K562 (cell line): ENCODE results near the gene EEF1AKMT4. TPM values are rescaled to one million over a fixed set of nuclear protein-coding genes. Genes with fewer than 3 reads are reported as not detected.

Source experiments
- CCNT2 ChIP-seq: IDR thresholded peaks from 2 replicates; pipeline ENCODE4 v1.6.1; 2011; ENCODE audit warnings: borderline replicate concordance, low read depth, mild to moderate bottlenecking, moderate library complexity, mixed read lengths, low read length; ENCODE audit not compliant: insufficient read length; ENCODE audit errors: extremely low read depth
- CREB1 ChIP-seq, 2 experiments: sonication (generic) in 1 of 2; formaldehyde crosslinking in 1 of 2; IDR thresholded peaks; 2 replicates each; pipeline versions ENCODE4 v1.6.1 to v1.8.0; 2012 to 2022; ENCODE audit warnings: inconsistent platforms in 1 of 2, mild to moderate bottlenecking in 1 of 2, missing genetic modification reagents in 1 of 2, moderate library complexity in 1 of 2
- FUS ChIP-seq: fragments of 200-400 bp; formaldehyde crosslinking; optimal IDR thresholded peaks from 2 replicates; pipeline ENCODE3; 2017; ENCODE audit warnings: low read depth, low read length
- GABPA ChIP-seq: fragments of 200-800 bp; sonication (Bioruptor generic); conservative IDR thresholded peaks from 2 replicates; pipeline ENCODE4 v1.6.1; 2016; ENCODE audit warnings: low read depth, missing genetic modification characterization, missing compliant biosample characterization
- GABPB1 ChIP-seq: sonication (generic); formaldehyde crosslinking; IDR thresholded peaks from 2 replicates; pipeline ENCODE4 v1.8.0; 2022; ENCODE audit warnings: mild to moderate bottlenecking, missing genetic modification reagents
- JUND ChIP-seq, 2 experiments: IDR thresholded peaks; 2 replicates in 1 of 2; 3 replicates in 1 of 2; pipeline ENCODE4 v1.6.1; 2011; ENCODE audit warnings: borderline replicate concordance in 2 of 2, low read depth in 2 of 2, low read length in 2 of 2, improper control_type of control experiment in 1 of 2, missing biosample characterization in 1 of 2, missing genetic modification characterization in 1 of 2, missing genetic modification reagents in 1 of 2
- RFX5 ChIP-seq: IDR thresholded peaks from 2 replicates; pipeline ENCODE4 v1.6.1; 2011; ENCODE audit warnings: low read depth, mild to moderate bottlenecking, improper control_type of control experiment, low read length
- TARDBP ChIP-seq: fragments of 450-650 bp; IDR thresholded peaks from 2 replicates; pipeline ENCODE4 v1.6.1; 2016
- XRCC3 ChIP-seq: fragments of 450-650 bp; IDR thresholded peaks from 2 replicates; pipeline ENCODE4 v1.6.1; 2017; ENCODE audit warnings: mild to moderate bottlenecking, moderate library complexity
- ZNF239 ChIP-seq: fragments of 250-450 bp; sonication (Bioruptor Pico); IDR thresholded peaks from 2 replicates; pipeline ENCODE4 v1.4.0; 2020; ENCODE audit warnings: mild to moderate bottlenecking
- ZNF699 ChIP-seq: fragments of 250-450 bp; sonication (Bioruptor Pico); IDR thresholded peaks from 2 replicates; pipeline ENCODE4 v1.8.0; 2021; ENCODE audit warnings: mild to moderate bottlenecking, moderate library complexity; ENCODE audit not compliant: insufficient replicate concordance
- ZNF766 ChIP-seq: fragments of 200-800 bp; sonication (Bioruptor generic); conservative IDR thresholded peaks from 2 replicates; pipeline ENCODE4 v1.6.1; 2016; ENCODE audit warnings: missing genetic modification characterization, missing compliant biosample characterization
- polyA plus RNA-seq, 8 experiments: library from polyadenylated mRNA; depleted of rRNA in 4 of 8; stranded (reverse) in 5 of 8; unstranded in 3 of 8; fragments of >200 nt; fragmentation: Nextera tagmentation in 2 of 8; fragmentation: Illumina TruSeq in 1 of 8; extraction: Ambion mirVana in 2 of 8; extraction: Trizol in 1 of 8; gene quantifications; 2 replicates each; pipeline versions ENCODE4 v1.2.1 to v1.2.3, GENCODE V29; 2011 to 2014; ENCODE audit warnings: inconsistent platforms in 1 of 8, missing spikeins in 1 of 8
- total RNA-seq, 7 experiments: library from RNA; depleted of rRNA in 6 of 7; stranded (reverse); fragments of >200 nt in 6 of 7; fragmentation: Illumina TruSeq in 2 of 7; extraction: Trizol in 2 of 7; gene quantifications; 2 replicates each; pipeline versions ENCODE4 v1.2.1 to v1.2.3, GENCODE V29; 2011 to 2021; ENCODE audit warnings: low replicate concordance in 1 of 7
- TF ChIP-seq, protein P1 (sequence below): IDR thresholded peaks from 2 replicates; pipeline ENCODE4 v1.6.1; 2011; ENCODE audit not compliant: insufficient read length; ENCODE audit errors: extremely low read depth
- TF ChIP-seq, protein P2 (sequence below): fragments of 250-450 bp; sonication (Bioruptor Pico); IDR thresholded peaks from 2 replicates; pipeline ENCODE4 v1.5.0; 2021
- TF ChIP-seq, protein P3 (sequence below), 2 experiments: IDR thresholded peaks; 2 replicates each; pipeline ENCODE4 v1.6.1; 2012; ENCODE audit warnings: improper control_type of control experiment in 2 of 2, low read depth in 2 of 2, low read length in 2 of 2, borderline replicate concordance in 1 of 2
- TF ChIP-seq, protein P4 (sequence below), 3 experiments: fragments of 200-800 bp in 1 of 3; sonication (Bioruptor generic) in 1 of 3; sonication (generic) in 1 of 3; formaldehyde crosslinking in 1 of 3; IDR thresholded peaks; 2 replicates each; pipeline versions ENCODE4 v1.6.1 to v1.8.0; 2016 to 2022; ENCODE audit warnings: mild to moderate bottlenecking in 2 of 3, missing compliant biosample characterization in 2 of 3, missing genetic modification characterization in 2 of 3, missing genetic modification reagents in 1 of 3
- TF ChIP-seq, protein P5 (sequence below): sonication (generic); formaldehyde crosslinking; IDR thresholded peaks from 2 replicates; pipeline ENCODE4 v1.8.1; 2023; ENCODE audit warnings: mild to moderate bottlenecking, missing genetic modification reagents

The EEF1AKMT4 gene
- total and polyA plus RNA-seq, 9 of the 15 experiments (the other 6 are each of a cell fraction or from before 2014, with no cell fraction given) = 10.3 to 49.4 (median 18.9) TPM

DNA sequence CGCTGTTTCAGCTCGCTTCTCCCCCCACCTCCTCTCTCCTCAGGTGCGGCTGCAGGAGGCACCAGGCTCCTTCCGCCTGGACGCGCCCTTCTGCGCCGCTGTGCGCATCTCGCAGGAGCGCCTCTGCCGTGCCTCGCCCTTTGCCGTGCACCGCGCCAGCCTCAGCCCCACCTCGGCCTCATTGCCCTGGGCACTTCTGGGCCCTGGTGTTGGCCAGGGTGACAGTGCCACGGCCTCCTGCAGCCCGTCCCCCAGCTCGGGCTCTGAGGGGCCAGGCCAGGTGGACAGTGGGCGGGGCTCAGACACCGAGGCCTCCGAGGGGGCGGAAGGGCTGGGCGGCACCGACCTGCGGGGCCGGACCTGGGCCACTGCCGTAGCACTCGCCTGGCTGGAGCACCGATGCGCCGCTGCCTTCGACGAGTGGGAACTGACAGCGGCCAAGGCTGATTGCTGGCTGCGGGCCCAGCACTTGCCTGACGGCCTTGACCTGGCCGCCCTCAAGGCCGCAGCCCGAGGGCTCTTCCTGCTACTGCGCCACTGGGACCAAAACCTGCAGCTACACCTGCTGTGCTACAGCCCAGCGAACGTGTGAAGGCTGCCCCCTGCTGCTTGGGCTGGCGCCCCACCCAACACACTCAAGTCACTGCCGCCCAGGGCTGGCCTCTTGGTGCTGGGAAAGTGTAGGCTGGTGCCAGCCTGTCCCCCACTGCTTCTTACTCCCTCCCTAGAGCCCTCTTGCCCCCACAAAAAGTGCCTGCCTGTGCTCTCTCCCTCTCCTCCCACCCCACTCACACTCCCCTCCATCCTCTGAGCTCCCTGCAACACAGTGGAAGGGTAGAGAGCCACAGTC lies 7.8 kb upstream of the EEF1AKMT4 start (continued):
- TF ChIP-seq, protein P1, sequence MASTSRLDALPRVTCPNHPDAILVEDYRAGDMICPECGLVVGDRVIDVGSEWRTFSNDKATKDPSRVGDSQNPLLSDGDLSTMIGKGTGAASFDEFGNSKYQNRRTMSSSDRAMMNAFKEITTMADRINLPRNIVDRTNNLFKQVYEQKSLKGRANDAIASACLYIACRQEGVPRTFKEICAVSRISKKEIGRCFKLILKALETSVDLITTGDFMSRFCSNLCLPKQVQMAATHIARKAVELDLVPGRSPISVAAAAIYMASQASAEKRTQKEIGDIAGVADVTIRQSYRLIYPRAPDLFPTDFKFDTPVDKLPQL = no peak
- TF ChIP-seq, protein P2, sequence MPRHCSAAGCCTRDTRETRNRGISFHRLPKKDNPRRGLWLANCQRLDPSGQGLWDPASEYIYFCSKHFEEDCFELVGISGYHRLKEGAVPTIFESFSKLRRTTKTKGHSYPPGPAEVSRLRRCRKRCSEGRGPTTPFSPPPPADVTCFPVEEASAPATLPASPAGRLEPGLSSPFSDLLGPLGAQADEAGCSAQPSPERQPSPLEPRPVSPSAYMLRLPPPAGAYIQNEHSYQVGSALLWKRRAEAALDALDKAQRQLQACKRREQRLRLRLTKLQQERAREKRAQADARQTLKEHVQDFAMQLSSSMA (CRISPR knock-in tag) = no peak
- TF ChIP-seq FUS = peak; percentile 71
- TF ChIP-seq CREB1 (IDR thresholded peaks at IDR 0.05) = no peak
- TF ChIP-seq CREB1 (CRISPR knock-in tag; IDR thresholded peaks at IDR 0.05) = peak; percentile 37; the same call in 1 of the 2 replicates
- TF ChIP-seq, protein P3, sequence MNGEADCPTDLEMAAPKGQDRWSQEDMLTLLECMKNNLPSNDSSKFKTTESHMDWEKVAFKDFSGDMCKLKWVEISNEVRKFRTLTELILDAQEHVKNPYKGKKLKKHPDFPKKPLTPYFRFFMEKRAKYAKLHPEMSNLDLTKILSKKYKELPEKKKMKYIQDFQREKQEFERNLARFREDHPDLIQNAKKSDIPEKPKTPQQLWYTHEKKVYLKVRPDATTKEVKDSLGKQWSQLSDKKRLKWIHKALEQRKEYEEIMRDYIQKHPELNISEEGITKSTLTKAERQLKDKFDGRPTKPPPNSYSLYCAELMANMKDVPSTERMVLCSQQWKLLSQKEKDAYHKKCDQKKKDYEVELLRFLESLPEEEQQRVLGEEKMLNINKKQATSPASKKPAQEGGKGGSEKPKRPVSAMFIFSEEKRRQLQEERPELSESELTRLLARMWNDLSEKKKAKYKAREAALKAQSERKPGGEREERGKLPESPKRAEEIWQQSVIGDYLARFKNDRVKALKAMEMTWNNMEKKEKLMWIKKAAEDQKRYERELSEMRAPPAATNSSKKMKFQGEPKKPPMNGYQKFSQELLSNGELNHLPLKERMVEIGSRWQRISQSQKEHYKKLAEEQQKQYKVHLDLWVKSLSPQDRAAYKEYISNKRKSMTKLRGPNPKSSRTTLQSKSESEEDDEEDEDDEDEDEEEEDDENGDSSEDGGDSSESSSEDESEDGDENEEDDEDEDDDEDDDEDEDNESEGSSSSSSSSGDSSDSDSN (IDR thresholded peaks at IDR 0.05; ENCODE audit: borderline replicate concordance in 1 of 2, low read depth in 2 of 2, low read length in 2 of 2) = 0 out of 4 replicates have a peak, but pooled peaks of 1 of the 2 experiments have one; percentile 32
- TF ChIP-seq, protein P4, sequence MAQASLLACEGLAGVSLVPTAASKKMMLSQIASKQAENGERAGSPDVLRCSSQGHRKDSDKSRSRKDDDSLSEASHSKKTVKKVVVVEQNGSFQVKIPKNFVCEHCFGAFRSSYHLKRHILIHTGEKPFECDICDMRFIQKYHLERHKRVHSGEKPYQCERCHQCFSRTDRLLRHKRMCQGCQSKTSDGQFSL (CRISPR knock-in tag; IDR thresholded peaks at IDR 0.05) = peak; percentile 85
- TF ChIP-seq, protein P4 (tag; IDR thresholded peaks at IDR 0.05) = no peak
- TF ChIP-seq, protein P5, sequence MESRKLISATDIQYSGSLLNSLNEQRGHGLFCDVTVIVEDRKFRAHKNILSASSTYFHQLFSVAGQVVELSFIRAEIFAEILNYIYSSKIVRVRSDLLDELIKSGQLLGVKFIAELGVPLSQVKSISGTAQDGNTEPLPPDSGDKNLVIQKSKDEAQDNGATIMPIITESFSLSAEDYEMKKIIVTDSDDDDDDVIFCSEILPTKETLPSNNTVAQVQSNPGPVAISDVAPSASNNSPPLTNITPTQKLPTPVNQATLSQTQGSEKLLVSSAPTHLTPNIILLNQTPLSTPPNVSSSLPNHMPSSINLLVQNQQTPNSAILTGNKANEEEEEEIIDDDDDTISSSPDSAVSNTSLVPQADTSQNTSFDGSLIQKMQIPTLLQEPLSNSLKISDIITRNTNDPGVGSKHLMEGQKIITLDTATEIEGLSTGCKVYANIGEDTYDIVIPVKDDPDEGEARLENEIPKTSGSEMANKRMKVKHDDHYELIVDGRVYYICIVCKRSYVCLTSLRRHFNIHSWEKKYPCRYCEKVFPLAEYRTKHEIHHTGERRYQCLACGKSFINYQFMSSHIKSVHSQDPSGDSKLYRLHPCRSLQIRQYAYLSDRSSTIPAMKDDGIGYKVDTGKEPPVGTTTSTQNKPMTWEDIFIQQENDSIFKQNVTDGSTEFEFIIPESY (CRISPR knock-in tag) = peak; percentile 93
- TF ChIP-seq GABPA (tag) = no peak
- TF ChIP-seq JUND (IDR thresholded peaks at IDR 0.05; ENCODE audit: borderline replicate concordance, low read depth, low read length) = 0 out of 2 replicates have a peak, but pooled peaks have one; percentile 44
- no peak; the same call in 2 of the 3 replicates for TF ChIP-seq JUND (tag; IDR thresholded peaks at IDR 0.05; ENCODE audit: borderline replicate concordance, low read depth, low read length)
- TF ChIP-seq ZNF239 (CRISPR knock-in tag) = no peak
- no peak for TF ChIP-seq ZNF766 (CRISPR knock-in tag)
- no peak for TF ChIP-seq TARDBP
- TF ChIP-seq XRCC3 = no peak
- TF ChIP-seq ZNF699 (CRISPR knock-in tag) = no peak
- TF ChIP-seq CCNT2 = peak; percentile 56
- no peak for TF ChIP-seq RFX5
- peak; percentile 48; the same call in 1 of the 2 replicates for TF ChIP-seq GABPB1 (CRISPR knock-in tag)
